NT2/D1 (cell line): ENCODE measurements around the gene PIGU.

Experiments
- YY1 ChIP-seq: IDR thresholded peaks from 2 replicates; pipeline ENCODE4 v1.6.1; 2011; ENCODE audit not compliant: insufficient read length, insufficient read depth
- ZNF274 ChIP-seq: IDR thresholded peaks from 2 replicates; pipeline ENCODE4 v1.6.1; 2011; ENCODE audit warnings: mild to moderate bottlenecking, low read depth, low read length

DNA sequence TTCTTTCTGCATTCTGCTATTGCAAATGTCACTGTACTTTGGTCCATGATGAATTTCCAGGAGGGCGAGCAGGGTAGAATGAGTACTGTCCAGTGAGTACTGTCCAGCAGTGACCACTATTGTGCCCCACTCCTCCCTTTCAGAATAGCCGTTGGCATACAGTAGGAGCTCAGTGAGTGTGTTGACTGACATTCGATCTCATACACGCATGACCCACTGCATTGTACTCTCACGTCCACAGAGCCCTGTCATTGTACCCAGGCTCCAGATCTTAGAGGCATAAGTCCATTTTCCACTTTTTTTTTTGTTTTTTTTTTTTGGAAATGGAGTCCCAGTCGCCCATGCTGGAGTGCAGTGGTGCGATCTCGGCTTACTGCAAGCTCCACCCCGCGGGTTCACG, 152.5 kb downstream of the PIGU start:
- TF ChIP-seq ZNF274 = no peak
- no peak for TF ChIP-seq YY1
